H1 (cell line): ENCODE data around the gene TMEM156. TPM values are rescaled to one million over a fixed set of nuclear protein-coding genes. Genes with fewer than 3 reads are reported as not detected.

ENCODE experiments used
- MAX ChIP-seq: IDR thresholded peaks from 2 replicates; pipeline ENCODE4 v1.6.1; 2012; ENCODE audit warnings: inconsistent platforms
- NRF1 ChIP-seq: IDR thresholded peaks from 2 replicates; pipeline ENCODE4 v1.6.1; 2011; ENCODE audit warnings: mild to moderate bottlenecking, low read depth, low read length, improper control_type of control experiment
- TCF12 ChIP-seq: IDR thresholded peaks from 2 replicates; pipeline ENCODE4 v1.6.1; 2011; ENCODE audit warnings: low read depth, mild to moderate bottlenecking, low read length
- TEAD4 ChIP-seq: IDR thresholded peaks from 2 replicates; pipeline ENCODE4 v1.6.1; 2012; ENCODE audit warnings: low read depth, low read length, inconsistent platforms, mixed read lengths
- polyA plus RNA-seq, 7 experiments: library from polyadenylated mRNA; depleted of rRNA in 3 of 7; stranded (reverse) in 5 of 7; unstranded in 2 of 7; fragments of >200 nt in 5 of 7; fragments of 200-250 nt in 2 of 7; gene quantifications; 1 replicate in 5 of 7; 2 replicates in 1 of 7; 4 replicates in 1 of 7; pipeline versions ENCODE4 v1.2.1 to v1.2.3, GENCODE V29; 2011 to 2013; ENCODE audit warnings: missing spikeins in 2 of 7, mixed read lengths in 2 of 7
- total RNA-seq: library from RNA; stranded (reverse); fragmentation: NEBNext Ultra II Directional; extraction: Animal tissue kit (Norgen Biotek cat#: 25700); gene quantifications from 2 replicates; pipeline ENCODE4 v1.2.1, GENCODE V29; 2021

Gene TMEM156
- total and polyA plus RNA-seq, 2 of the 8 experiments (the other 6 are each of a cell fraction or from before 2014, with no cell fraction given) = not detected

DNA sequence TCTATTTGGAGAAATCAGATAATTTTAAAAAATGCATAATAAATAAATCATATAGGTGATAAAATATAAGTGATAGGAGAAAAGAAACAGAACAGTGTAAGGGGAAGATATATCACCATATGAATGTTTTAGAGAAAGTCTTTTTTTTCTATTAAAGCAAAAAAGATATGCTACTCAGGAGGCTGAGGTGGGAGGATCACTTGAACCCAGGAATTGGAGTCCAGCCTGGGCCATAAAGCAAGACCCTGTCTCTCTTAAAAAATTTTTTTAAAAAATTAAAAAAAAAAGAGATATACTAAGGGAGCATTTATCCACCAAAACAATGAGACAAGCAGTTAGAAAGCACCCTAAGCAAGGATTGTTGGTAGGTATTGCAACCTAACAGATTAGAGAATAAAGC is 6.1 kb downstream of the TMEM156 start (continued):
- no peak for TF ChIP-seq TCF12
- no peak for TF ChIP-seq MAX
- TF ChIP-seq TEAD4 = no peak
- no peak for TF ChIP-seq NRF1
